Measurements from ENCODE around the gene ATP5F1C.

Gene ATP5F1C

DNA sequence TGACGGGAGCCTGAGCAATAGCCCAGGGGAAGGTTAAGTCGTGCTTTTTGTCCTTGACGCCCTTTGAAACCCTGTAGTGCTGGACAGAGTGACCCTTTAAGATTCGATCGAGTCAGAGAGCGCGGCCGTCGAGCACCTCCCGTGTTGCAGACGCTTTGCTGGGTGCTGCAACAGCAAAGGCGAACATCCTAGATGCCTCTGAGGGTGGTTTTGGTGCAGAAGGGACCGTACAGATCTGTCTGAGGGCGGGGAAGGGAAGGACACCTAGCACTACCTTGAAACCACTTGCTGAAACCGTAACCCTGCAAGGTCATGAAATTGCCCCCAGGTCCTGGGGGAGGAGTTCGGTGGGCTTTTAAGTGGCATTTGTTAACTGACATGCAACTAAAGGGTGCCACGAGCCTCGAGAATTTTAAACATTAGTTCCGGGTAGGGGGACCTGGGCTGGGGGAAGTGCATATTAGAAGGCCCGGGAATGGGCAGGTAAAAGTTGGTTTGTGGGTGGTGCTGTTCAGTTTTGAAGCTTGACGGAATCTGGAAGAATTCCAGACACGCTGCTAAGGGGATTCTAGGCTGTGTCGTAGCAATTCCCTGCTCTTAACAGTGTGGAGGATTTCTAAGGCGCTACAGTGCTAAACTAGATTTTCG, 786 bp downstream of the ATP5F1C start:
- Histone ChIP-seq H3K4me3 (ENCODE audit: low read depth, low read length) (peak overlapping the region; percentile 83), H3K36me3 (peaks cover 4% of the 10 kb centered on the region; the same call in 1 of the 2 replicates), H3K9me3 (ENCODE audit: severe bottlenecking) (no peaks in the 10 kb centered on the region), H3K27ac (peak overlapping the region; percentile 84), H3K27me3 (ENCODE audit: insufficient read depth, low read depth, severe bottlenecking) (no peaks in the 10 kb centered on the region)
- TF ChIP-seq, protein P1, sequence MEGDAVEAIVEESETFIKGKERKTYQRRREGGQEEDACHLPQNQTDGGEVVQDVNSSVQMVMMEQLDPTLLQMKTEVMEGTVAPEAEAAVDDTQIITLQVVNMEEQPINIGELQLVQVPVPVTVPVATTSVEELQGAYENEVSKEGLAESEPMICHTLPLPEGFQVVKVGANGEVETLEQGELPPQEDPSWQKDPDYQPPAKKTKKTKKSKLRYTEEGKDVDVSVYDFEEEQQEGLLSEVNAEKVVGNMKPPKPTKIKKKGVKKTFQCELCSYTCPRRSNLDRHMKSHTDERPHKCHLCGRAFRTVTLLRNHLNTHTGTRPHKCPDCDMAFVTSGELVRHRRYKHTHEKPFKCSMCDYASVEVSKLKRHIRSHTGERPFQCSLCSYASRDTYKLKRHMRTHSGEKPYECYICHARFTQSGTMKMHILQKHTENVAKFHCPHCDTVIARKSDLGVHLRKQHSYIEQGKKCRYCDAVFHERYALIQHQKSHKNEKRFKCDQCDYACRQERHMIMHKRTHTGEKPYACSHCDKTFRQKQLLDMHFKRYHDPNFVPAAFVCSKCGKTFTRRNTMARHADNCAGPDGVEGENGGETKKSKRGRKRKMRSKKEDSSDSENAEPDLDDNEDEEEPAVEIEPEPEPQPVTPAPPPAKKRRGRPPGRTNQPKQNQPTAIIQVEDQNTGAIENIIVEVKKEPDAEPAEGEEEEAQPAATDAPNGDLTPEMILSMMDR (IDR thresholded peaks at IDR 0.05; ENCODE audit: low read depth, low read length), result no peak
- no peak for DNase-seq

- Histone ChIP-seq H3K4me3 (ENCODE audit: low read depth, low read length) (no peak overlapping the region), H3K27me3 (ENCODE audit: insufficient read depth, low read depth, severe bottlenecking) (no peaks in the 10 kb centered on the region), H3K27ac (no peak overlapping the region), H3K9me3 (ENCODE audit: severe bottlenecking) (no peaks in the 10 kb centered on the region), H3K36me3 (peaks cover 4% of the 10 kb centered on the region; the same call in 1 of the 2 replicates)
- TF ChIP-seq, protein P1 (IDR thresholded peaks at IDR 0.05; ENCODE audit: low read depth, low read length), result no peak
- no peak for DNase-seq
Observed at GRCh38 chr10:7789390-7789789, 1.4 kb downstream of the ATP5F1C start.

DNA sequence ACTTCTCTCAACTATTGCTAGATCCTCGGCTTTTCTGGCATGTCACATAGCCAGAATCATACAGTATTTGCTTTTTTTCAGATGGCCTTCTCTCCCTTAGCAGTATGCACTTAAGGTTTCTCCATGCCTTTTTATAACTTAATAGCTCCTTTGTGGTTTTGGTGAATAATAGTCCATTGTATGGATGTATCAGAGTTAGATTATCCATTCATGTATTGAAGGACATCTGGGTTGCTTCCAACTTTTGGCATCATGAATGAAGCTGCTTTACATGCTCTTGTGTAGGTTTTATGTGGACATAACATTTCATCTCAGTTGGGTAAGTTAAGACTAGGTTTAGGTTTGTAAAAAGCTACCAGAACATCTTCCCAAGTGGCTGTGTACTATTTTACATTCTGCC, 4.6 kb downstream of the ATP5F1C start:
- TF ChIP-seq, protein P1 (IDR thresholded peaks at IDR 0.05; ENCODE audit: low read depth, low read length), result no peak
- no peak for DNase-seq
- H3K4me3 ChIP-seq (ENCODE audit: low read depth, low read length), result no peak overlapping the region
- H3K27me3 ChIP-seq (ENCODE audit: insufficient read depth, low read depth, severe bottlenecking), result no peaks in the 10 kb centered on the region
- H3K27ac ChIP-seq, result no peak overlapping the region
- peaks cover 12% of the 10 kb centered on the region; the same call in 1 of the 2 replicates for H3K36me3 ChIP-seq
- no peaks in the 10 kb centered on the region for H3K9me3 ChIP-seq (ENCODE audit: severe bottlenecking)

DNA sequence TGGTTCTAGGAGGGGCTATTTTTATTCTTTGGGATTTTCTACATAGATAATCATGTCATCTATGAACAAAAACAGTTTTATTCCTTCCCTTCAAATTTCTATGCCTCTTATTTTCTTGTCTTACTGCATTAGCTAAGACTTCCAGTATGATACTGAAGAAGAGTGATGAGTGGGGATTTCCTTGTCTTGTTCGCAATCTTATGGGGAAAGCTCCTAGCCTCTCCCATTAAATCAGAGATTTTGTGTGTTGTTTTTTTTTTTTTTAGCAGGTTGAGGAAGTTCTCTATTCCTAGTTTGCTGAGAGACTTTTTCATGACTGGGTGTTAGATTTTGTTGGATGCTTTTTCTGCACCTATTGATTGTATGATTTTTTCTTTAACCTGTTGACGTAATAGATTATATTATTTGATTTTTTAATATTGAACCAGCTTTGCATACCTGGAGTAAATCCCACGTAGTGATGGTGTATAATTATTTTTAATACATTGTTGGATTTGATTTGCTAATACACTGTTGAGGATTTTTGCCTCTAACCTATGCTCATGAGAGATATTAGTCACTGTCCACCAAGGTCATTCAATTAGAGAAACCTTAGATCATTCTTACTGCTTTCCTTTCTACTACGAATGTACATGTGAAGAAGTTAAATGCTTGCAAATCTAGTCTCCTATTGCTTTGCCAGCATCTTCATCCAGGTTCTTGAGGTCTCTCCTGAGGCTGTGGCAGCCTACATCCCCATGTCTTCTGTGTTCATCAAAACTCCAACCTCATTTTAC, 6.5 kb downstream of the ATP5F1C start:
- DNase-seq, result no peak
- TF ChIP-seq, protein P1 (IDR thresholded peaks at IDR 0.05; ENCODE audit: low read depth, low read length), result no peak
- H3K36me3 ChIP-seq, result peaks cover 16% of the 10 kb centered on the region; the same call in 1 of the 2 replicates
- H3K9me3 ChIP-seq (ENCODE audit: severe bottlenecking), result no peaks in the 10 kb centered on the region
- H3K27me3 ChIP-seq (ENCODE audit: insufficient read depth, low read depth, severe bottlenecking), result no peaks in the 10 kb centered on the region
- no peak overlapping the region for H3K4me3 ChIP-seq (ENCODE audit: low read depth, low read length)
- no peak overlapping the region for H3K27ac ChIP-seq

DNA sequence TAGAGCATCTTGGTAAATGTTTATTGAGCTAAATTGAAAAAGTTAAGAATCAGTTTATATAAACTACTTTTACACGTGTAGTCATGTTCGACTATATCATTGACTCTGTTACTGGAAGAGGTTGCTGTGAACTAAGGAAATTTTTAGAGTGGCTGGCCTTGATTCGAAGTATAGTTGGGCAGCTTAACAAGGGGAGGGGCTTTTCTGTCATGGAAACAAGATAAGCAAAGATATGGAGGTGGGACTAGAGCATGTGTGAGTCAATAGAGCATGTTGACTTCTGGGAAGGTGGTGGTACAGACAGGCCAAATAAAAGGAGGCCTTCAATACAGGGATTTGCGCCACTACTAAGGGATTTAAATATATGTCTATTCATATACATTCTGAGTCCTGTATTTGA, 7.6 kb downstream of the ATP5F1C start:
- H3K27ac ChIP-seq, result no peak overlapping the region
- no peak overlapping the region for H3K4me3 ChIP-seq (ENCODE audit: low read depth, low read length)
- DNase-seq, result no peak
- no peaks in the 10 kb centered on the region for H3K27me3 ChIP-seq (ENCODE audit: insufficient read depth, low read depth, severe bottlenecking)
- TF ChIP-seq, protein P1 (IDR thresholded peaks at IDR 0.05; ENCODE audit: low read depth, low read length), result no peak
- H3K9me3 ChIP-seq (ENCODE audit: severe bottlenecking), result no peaks in the 10 kb centered on the region
- H3K36me3 ChIP-seq, result peaks cover 20% of the 10 kb centered on the region
